Measurements from ENCODE around the gene GDF7.

Gene GDF7

GRCh38 chr2:20680744-20681375 lies 13.9 kb downstream of the GDF7 start:
- H3K4me3 ChIP-seq (ENCODE audit: low read depth, low read length): no peak overlapping the region
- TF ChIP-seq CTCF (IDR thresholded peaks at IDR 0.05; ENCODE audit: borderline replicate concordance, insufficient read depth, low read depth, low read length): no peak

- no peak overlapping the region for H3K4me3 ChIP-seq (ENCODE audit: low read depth, low read length)
- TF ChIP-seq CTCF (IDR thresholded peaks at IDR 0.05; ENCODE audit: borderline replicate concordance, insufficient read depth, low read depth, low read length): peak; percentile 62
Measured at GRCh38 chr2:20682167-20682920, 15.4 kb downstream of the GDF7 start.

GRCh38 chr2:20684581-20685063 lies 17.7 kb downstream of the GDF7 start:
- TF ChIP-seq CTCF (IDR thresholded peaks at IDR 0.05; ENCODE audit: borderline replicate concordance, insufficient read depth, low read depth, low read length): no peak
- H3K4me3 ChIP-seq (ENCODE audit: low read depth, low read length): no peak overlapping the region

GRCh38 chr2:20687260-20687832 lies 20.4 kb downstream of the GDF7 start:
- TF ChIP-seq CTCF (IDR thresholded peaks at IDR 0.05; ENCODE audit: borderline replicate concordance, insufficient read depth, low read depth, low read length): no peak
- H3K4me3 ChIP-seq (ENCODE audit: low read depth, low read length): no peak overlapping the region

GRCh38 chr2:20689428-20690264 lies 22.7 kb downstream of the GDF7 start:
- no peak overlapping the region for H3K4me3 ChIP-seq (ENCODE audit: low read depth, low read length)
- TF ChIP-seq CTCF (IDR thresholded peaks at IDR 0.05; ENCODE audit: borderline replicate concordance, insufficient read depth, low read depth, low read length): no peak

- H3K4me3 ChIP-seq (ENCODE audit: low read depth, low read length): no peak overlapping the region
- TF ChIP-seq CTCF (IDR thresholded peaks at IDR 0.05; ENCODE audit: borderline replicate concordance, insufficient read depth, low read depth, low read length): no peak
Measured at GRCh38 chr2:20691076-20691734, 24.3 kb downstream of the GDF7 start.
